HAP-1 (cell line): ENCODE measurements around the gene TBC1D30.
"Not testable (repeated sequence)": the region's sequence is repeated elsewhere in the genome, so short reads cannot be mapped to it uniquely, and the experiment has no call there.

Experiments
- DNase-seq, 2 experiments: peaks; one replicate each; pipeline ENCODE4 v3.0.0-alpha.2; 2016 to 2020; ENCODE audit warnings: low spot score in 2 of 2
- H3K27me3 ChIP-seq: fragments of 250-450 bp; sonication (Bioruptor Pico); 2 replicates; pipeline ENCODE4 v1.5.1; 2020; ENCODE audit warnings: low read depth, mild to moderate bottlenecking, moderate library complexity
- H3K36me3 ChIP-seq: fragments of 250-450 bp; sonication (Bioruptor Pico); replicated peaks from 2 replicates; pipeline ENCODE4 v1.5.1; 2020; ENCODE audit warnings: mild to moderate bottlenecking
- H3K4me1 ChIP-seq: fragments of 250-450 bp; sonication (Bioruptor Pico); 2 replicates; pipeline ENCODE4 v1.5.1; 2020; ENCODE audit warnings: mild to moderate bottlenecking
- H3K4me3 ChIP-seq: fragments of 250-450 bp; sonication (Bioruptor Pico); 2 replicates; pipeline ENCODE4 v1.5.1; 2020; ENCODE audit warnings: mild to moderate bottlenecking, moderate library complexity
- H3K9me3 ChIP-seq: fragments of 250-450 bp; sonication (Bioruptor Pico); 2 replicates; pipeline ENCODE4 v1.5.1; 2020; ENCODE audit warnings: mild to moderate bottlenecking, moderate library complexity
- in situ Hi-C: fragments of 300-500 bp; cut with MboI; formaldehyde crosslinking; loops from 3 replicates; pipeline ENCODE4 v1.14.3; 2020; ENCODE audit warnings: low sequenced_read_pairs, inconsistent platforms, mixed read lengths

TBC1D30 gene

GRCh38 chr12:64794305-64794704, 30.1 kb upstream of the TBC1D30 start:
- Histone ChIP-seq H3K4me1 (no peaks in the 10 kb centered on the region; the same call in 1 of the 2 replicates), H3K27me3 (no peaks in the 10 kb centered on the region), H3K4me3 (no peak overlapping the region), H3K36me3 (no peaks in the 10 kb centered on the region), H3K9me3 (no peaks in the 10 kb centered on the region)
- in situ Hi-C loops: no loop called here
- no peak for DNase-seq

- H3K36me3 ChIP-seq: no peaks in the 10 kb centered on the region
- peak; percentile 85 for DNase-seq
- no peaks in the 10 kb centered on the region for H3K4me1 ChIP-seq
- H3K27me3 ChIP-seq: no peaks in the 10 kb centered on the region
- in situ Hi-C loops: no loop called here
- no peak overlapping the region for H3K4me3 ChIP-seq
- no peaks in the 10 kb centered on the region for H3K9me3 ChIP-seq
Observed at GRCh38 chr12:64796205-64796845, 28.1 kb upstream of the TBC1D30 start.

GRCh38 chr12:64797156-64797555, 27.3 kb upstream of the TBC1D30 start:
- H3K36me3 ChIP-seq: no peaks in the 10 kb centered on the region
- no peak overlapping the region for H3K4me3 ChIP-seq
- no peaks in the 10 kb centered on the region for H3K27me3 ChIP-seq
- H3K4me1 ChIP-seq: no peaks in the 10 kb centered on the region
- H3K9me3 ChIP-seq: no peaks in the 10 kb centered on the region
- in situ Hi-C loops: no loop called here
- no peak for DNase-seq

GRCh38 chr12:64798165-64798564, 26.3 kb upstream of the TBC1D30 start:
- in situ Hi-C loops: no loop called here
- Histone ChIP-seq H3K4me1 (no peaks in the 10 kb centered on the region), H3K36me3 (no peaks in the 10 kb centered on the region)

GRCh38 chr12:64800640-64801039, 23.8 kb upstream of the TBC1D30 start:
- no peak overlapping the region for H3K4me3 ChIP-seq
- H3K9me3 ChIP-seq: no peaks in the 10 kb centered on the region
- H3K27me3 ChIP-seq: no peaks in the 10 kb centered on the region
- no peaks in the 10 kb centered on the region for H3K36me3 ChIP-seq
- no peak for DNase-seq
- in situ Hi-C loops: no loop called here
- no peaks in the 10 kb centered on the region for H3K4me1 ChIP-seq

More at GRCh38 chr12:64798165-64798564, 26.3 kb upstream of the TBC1D30 start:
- H3K9me3 ChIP-seq: no peaks in the 10 kb centered on the region
- no peak for DNase-seq
- H3K4me3 ChIP-seq: no peak overlapping the region
- no peaks in the 10 kb centered on the region for H3K27me3 ChIP-seq

- no peaks in the 10 kb centered on the region for H3K4me1 ChIP-seq
- in situ Hi-C loops: no loop called here
- no peak for DNase-seq
Observed at GRCh38 chr12:64801381-64801780, 23.1 kb upstream of the TBC1D30 start.

GRCh38 chr12:64802180-64802775, 22.2 kb upstream of the TBC1D30 start:
- H3K27me3 ChIP-seq, H3K9me3 ChIP-seq, in situ Hi-C loops, H3K4me1 ChIP-seq, H3K36me3 ChIP-seq, H3K4me3 ChIP-seq: not testable (repeated sequence)
- peak; percentile 24 to 79 for DNase-seq

More at GRCh38 chr12:64801381-64801780, 23.1 kb upstream of the TBC1D30 start:
- H3K9me3 ChIP-seq: no peaks in the 10 kb centered on the region
- H3K4me3 ChIP-seq: no peak overlapping the region
- no peaks in the 10 kb centered on the region for H3K27me3 ChIP-seq
- H3K36me3 ChIP-seq: no peaks in the 10 kb centered on the region

GRCh38 chr12:64806173-64806572, 18.3 kb upstream of the TBC1D30 start:
- Histone ChIP-seq H3K4me1 (no peaks in the 10 kb centered on the region), H3K27me3 (no peaks in the 10 kb centered on the region), H3K9me3 (no peaks in the 10 kb centered on the region), H3K36me3 (no peaks in the 10 kb centered on the region), H3K4me3 (no peak overlapping the region)
- in situ Hi-C loops: no loop called here
- DNase-seq: no peak

GRCh38 chr12:64806593-64807460, 17.6 kb upstream of the TBC1D30 start:
- H3K27me3 ChIP-seq: no peaks in the 10 kb centered on the region
- no peaks in the 10 kb centered on the region for H3K9me3 ChIP-seq
- H3K36me3 ChIP-seq: no peaks in the 10 kb centered on the region
- DNase-seq: no peak
- in situ Hi-C loops: no loop called here
- no peak overlapping the region for H3K4me3 ChIP-seq
- H3K4me1 ChIP-seq: no peaks in the 10 kb centered on the region

GRCh38 chr12:64808110-64808509, 16.3 kb upstream of the TBC1D30 start:
- H3K4me1 ChIP-seq: no peaks in the 10 kb centered on the region
- no peaks in the 10 kb centered on the region for H3K27me3 ChIP-seq
- DNase-seq: no peak
- H3K4me3 ChIP-seq: no peak overlapping the region
- no peaks in the 10 kb centered on the region for H3K9me3 ChIP-seq
- no peaks in the 10 kb centered on the region for H3K36me3 ChIP-seq
- in situ Hi-C loops: no loop called here

GRCh38 chr12:64810831-64811230, 13.6 kb upstream of the TBC1D30 start:
- Histone ChIP-seq H3K9me3 (no peaks in the 10 kb centered on the region), H3K27me3 (no peaks in the 10 kb centered on the region), H3K4me1 (no peaks in the 10 kb centered on the region), H3K4me3 (no peak overlapping the region), H3K36me3 (no peaks in the 10 kb centered on the region)
- in situ Hi-C loops: no loop called here
- no peak for DNase-seq

GRCh38 chr12:64813723-64814122, 10.7 kb upstream of the TBC1D30 start:
- H3K27me3 ChIP-seq: no peaks in the 10 kb centered on the region
- in situ Hi-C loops: no loop called here
- H3K9me3 ChIP-seq: no peaks in the 10 kb centered on the region
- no peaks in the 10 kb centered on the region for H3K4me1 ChIP-seq
- H3K36me3 ChIP-seq: no peaks in the 10 kb centered on the region
- DNase-seq: no peak
- H3K4me3 ChIP-seq: no peak overlapping the region

- H3K4me3 ChIP-seq: no peak overlapping the region
- H3K27me3 ChIP-seq: no peaks in the 10 kb centered on the region
- in situ Hi-C loops: no loop called here
- H3K36me3 ChIP-seq: no peaks in the 10 kb centered on the region
- DNase-seq: no peak
- no peaks in the 10 kb centered on the region for H3K9me3 ChIP-seq
- no peaks in the 10 kb centered on the region for H3K4me1 ChIP-seq
Observed at GRCh38 chr12:64814432-64814831, 10.0 kb upstream of the TBC1D30 start.

GRCh38 chr12:64819816-64820402, 4.5 kb upstream of the TBC1D30 start:
- no peak for DNase-seq
- Histone ChIP-seq H3K36me3 (no peaks in the 10 kb centered on the region), H3K9me3 (no peaks in the 10 kb centered on the region; the same call in 1 of the 2 replicates), H3K27me3 (peaks cover 10% of the 10 kb centered on the region), H3K4me3 (no peak overlapping the region), H3K4me1 (no peaks in the 10 kb centered on the region)
- in situ Hi-C loops: no loop called here
